Rectal smooth muscle tissue (tissue), 1 donor: ENCODE data around the gene LASP1NB.
"Not testable (repeated sequence)": the region's sequence is repeated elsewhere in the genome, so short reads cannot be mapped to it uniquely, and the experiment has no call there.

Experiments
- H3K27ac ChIP-seq: one replicate; pipeline ENCODE4 v1.7.0; 2013; ENCODE audit warnings: low read depth, low read length, inconsistent platforms
- H3K27me3 ChIP-seq: one replicate; pipeline ENCODE4 v1.7.0; 2013; ENCODE audit warnings: low read length; ENCODE audit not compliant: control insufficient read depth, insufficient read depth
- H3K36me3 ChIP-seq: one replicate; pipeline ENCODE4 v1.7.0; 2013; ENCODE audit warnings: low read length; ENCODE audit not compliant: control insufficient read depth, insufficient read depth
- H3K4me1 ChIP-seq: one replicate; pipeline ENCODE4 v1.7.0; 2013; ENCODE audit warnings: low read length; ENCODE audit not compliant: control insufficient read depth, insufficient read depth
- H3K4me3 ChIP-seq: one replicate; pipeline ENCODE4 v1.7.0; 2013; ENCODE audit warnings: low read length
- H3K9ac ChIP-seq: one replicate; pipeline ENCODE4 v1.7.0; 2013; ENCODE audit warnings: low read length

The LASP1NB gene

GRCh38 chr17:38898812-38899348 is 26.5 kb upstream of the LASP1NB start:
- H3K36me3 ChIP-seq: peaks cover 23% of the 10 kb centered on the region
- no peak overlapping the region for H3K4me3 ChIP-seq
- peak overlapping the region; percentile 6 for H3K27ac ChIP-seq
- no peak overlapping the region for H3K9ac ChIP-seq
- H3K27me3 ChIP-seq: no peaks in the 10 kb centered on the region
- H3K4me1 ChIP-seq: peaks cover 22% of the 10 kb centered on the region

- H3K36me3 ChIP-seq: peaks cover 23% of the 10 kb centered on the region
- H3K4me3 ChIP-seq: no peak overlapping the region
- H3K9ac ChIP-seq: no peak overlapping the region
- H3K4me1 ChIP-seq: peaks cover 22% of the 10 kb centered on the region
- H3K27ac ChIP-seq: no peak overlapping the region
- H3K27me3 ChIP-seq: no peaks in the 10 kb centered on the region
These were observed 26.0 kb upstream of the LASP1NB start for GRCh38 chr17:38899421-38899820.

GRCh38 chr17:38900978-38901656 is 24.3 kb upstream of the LASP1NB start:
- no peaks in the 10 kb centered on the region for H3K27me3 ChIP-seq
- H3K36me3 ChIP-seq: peaks cover 25% of the 10 kb centered on the region
- H3K4me3 ChIP-seq: peak overlapping the region; percentile 11
- H3K4me1 ChIP-seq: peaks cover 22% of the 10 kb centered on the region
- no peak overlapping the region for H3K27ac ChIP-seq
- no peak overlapping the region for H3K9ac ChIP-seq

DNA sequence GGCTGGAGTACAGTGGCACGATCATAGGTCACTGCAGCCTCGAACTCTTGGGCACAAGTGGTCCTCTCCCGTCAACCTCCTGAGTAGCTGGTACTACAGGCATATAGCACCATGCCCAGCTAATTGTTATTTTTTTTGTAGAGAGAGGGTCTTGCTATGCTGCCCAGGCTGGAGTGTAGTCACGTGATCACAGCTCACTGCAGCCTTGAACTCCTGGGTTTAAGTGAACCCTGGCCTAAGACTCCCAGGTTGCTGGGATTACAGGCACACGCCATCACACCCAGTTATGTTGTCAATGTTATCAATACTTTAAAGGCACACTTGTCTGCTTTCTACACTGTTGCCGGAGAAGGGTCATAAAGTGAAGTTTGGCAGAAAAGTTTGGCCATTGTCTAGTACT is 22.0 kb upstream of the LASP1NB start:
- H3K4me1 ChIP-seq: peaks cover 10% of the 10 kb centered on the region
- H3K27ac ChIP-seq: no peak overlapping the region
- H3K36me3 ChIP-seq: peaks cover 15% of the 10 kb centered on the region
- H3K27me3 ChIP-seq: no peaks in the 10 kb centered on the region
- H3K9ac ChIP-seq: no peak overlapping the region
- H3K4me3 ChIP-seq: no peak overlapping the region

GRCh38 chr17:38904892-38905291 is 20.5 kb upstream of the LASP1NB start:
- Histone ChIP-seq H3K9ac (no peak overlapping the region), H3K4me1 (peaks cover 10% of the 10 kb centered on the region), H3K27ac (no peak overlapping the region), H3K36me3 (peaks cover 13% of the 10 kb centered on the region), H3K27me3 (no peaks in the 10 kb centered on the region), H3K4me3 (no peak overlapping the region)

DNA sequence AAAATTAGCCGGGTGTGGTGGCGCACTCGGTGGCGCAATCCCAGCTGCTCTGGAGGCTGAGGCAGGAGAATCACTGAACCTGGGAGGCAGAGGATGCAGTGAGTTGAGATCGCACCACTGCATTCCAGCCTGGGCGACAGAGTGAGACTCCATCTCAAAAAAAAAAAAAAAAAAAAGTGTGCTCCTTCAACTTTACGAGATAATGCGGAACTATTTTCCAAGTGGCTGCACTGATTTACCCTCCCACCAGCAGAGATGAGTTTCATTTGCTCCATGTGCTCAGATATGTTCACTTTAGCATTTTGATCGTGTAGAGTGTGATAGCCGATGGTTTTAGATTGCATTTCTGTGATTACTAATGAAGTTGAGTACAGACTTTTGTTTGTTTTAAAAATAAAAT is 20.0 kb upstream of the LASP1NB start:
- Histone ChIP-seq H3K27me3 (no peaks in the 10 kb centered on the region), H3K4me1 (peaks cover 10% of the 10 kb centered on the region), H3K27ac (no peak overlapping the region), H3K9ac (no peak overlapping the region), H3K4me3 (no peak overlapping the region), H3K36me3 (peaks cover 13% of the 10 kb centered on the region)

- no peaks in the 10 kb centered on the region for H3K27me3 ChIP-seq
- H3K27ac ChIP-seq: no peak overlapping the region
- H3K4me1 ChIP-seq: no peaks in the 10 kb centered on the region
- peaks cover 8% of the 10 kb centered on the region for H3K36me3 ChIP-seq
- no peak overlapping the region for H3K9ac ChIP-seq
- no peak overlapping the region for H3K4me3 ChIP-seq
These were observed 18.8 kb upstream of the LASP1NB start for GRCh38 chr17:38906460-38907228.

DNA sequence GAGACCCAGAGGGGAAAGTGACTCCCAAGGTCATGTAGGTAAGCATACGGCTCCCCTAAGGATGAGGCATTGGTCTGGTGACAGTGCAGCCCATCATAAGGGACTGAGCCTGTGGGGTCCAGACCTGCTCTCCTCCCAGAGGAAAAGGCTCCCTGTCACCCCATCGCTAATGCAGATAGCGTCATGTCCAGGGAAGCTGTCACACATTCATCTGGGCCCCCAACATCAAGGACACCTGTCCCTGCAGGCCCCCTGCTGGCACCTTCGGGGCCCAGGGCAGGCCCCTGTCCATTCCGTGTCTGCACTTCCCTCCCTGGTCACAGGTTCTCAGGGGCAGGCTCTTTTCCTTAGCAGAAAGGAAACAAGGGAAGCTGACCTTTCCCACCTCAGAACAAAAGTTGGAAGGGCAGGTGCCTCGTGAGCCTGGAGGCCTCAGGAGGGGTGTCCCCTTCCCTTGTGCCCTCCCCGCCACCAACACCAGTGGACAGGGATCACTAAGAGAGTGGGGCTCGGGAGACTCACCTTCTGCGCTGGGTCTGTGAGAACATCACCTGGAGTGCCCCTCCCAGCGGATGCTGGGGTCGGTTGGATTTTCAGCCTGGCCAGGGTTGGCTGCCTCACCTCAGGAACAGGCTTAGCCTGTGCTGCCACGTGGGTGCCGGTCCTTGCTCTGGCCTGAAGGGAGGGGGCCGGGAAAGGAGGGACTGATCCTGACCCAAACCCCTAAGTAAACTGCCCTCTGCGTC is 17.3 kb upstream of the LASP1NB start:
- peaks cover 12% of the 10 kb centered on the region for H3K4me1 ChIP-seq

DNA sequence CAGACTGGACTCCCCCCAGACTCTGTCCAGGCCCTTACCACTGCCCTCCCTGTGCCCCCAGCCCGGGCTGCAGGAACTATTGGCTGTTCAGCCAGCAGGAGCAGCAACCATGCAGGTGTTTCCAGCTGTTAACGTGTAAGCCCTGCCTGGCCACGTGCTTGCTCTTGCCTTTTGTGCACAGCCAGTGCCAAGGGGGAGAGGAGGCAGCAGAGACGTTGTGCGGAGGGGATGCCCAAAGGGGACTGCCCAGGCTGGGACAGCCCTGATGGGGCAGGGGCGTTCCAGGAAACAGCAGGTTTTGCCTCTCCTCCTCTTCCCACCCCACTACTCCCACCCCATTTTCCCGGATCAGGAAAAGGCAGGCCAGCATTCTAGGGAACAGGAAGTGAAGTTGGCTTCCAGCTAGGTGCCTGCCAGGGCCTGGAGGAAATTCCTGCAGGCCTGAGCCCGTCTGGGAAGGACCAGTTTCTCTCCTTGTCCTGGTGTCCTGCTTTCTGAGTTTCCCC is 16.7 kb upstream of the LASP1NB start:
- peaks cover 12% of the 10 kb centered on the region for H3K4me1 ChIP-seq
- H3K27ac ChIP-seq: peak overlapping the region; percentile 21
- peaks cover 2% of the 10 kb centered on the region for H3K36me3 ChIP-seq
- H3K4me3 ChIP-seq: no peak overlapping the region
- no peaks in the 10 kb centered on the region for H3K27me3 ChIP-seq
- no peak overlapping the region for H3K9ac ChIP-seq

More for the DNA sequence above, 17.3 kb upstream of the LASP1NB start:
- Histone ChIP-seq H3K4me3 (no peak overlapping the region), H3K27me3 (no peaks in the 10 kb centered on the region), H3K9ac (no peak overlapping the region), H3K27ac (peak overlapping the region; percentile 21), H3K36me3 (peaks cover 5% of the 10 kb centered on the region)

- peaks cover 16% of the 10 kb centered on the region for H3K4me1 ChIP-seq
- no peak overlapping the region for H3K27ac ChIP-seq
- peaks cover 8% of the 10 kb centered on the region for H3K36me3 ChIP-seq
These were observed 15.1 kb upstream of the LASP1NB start for GRCh38 chr17:38910325-38910724.

DNA sequence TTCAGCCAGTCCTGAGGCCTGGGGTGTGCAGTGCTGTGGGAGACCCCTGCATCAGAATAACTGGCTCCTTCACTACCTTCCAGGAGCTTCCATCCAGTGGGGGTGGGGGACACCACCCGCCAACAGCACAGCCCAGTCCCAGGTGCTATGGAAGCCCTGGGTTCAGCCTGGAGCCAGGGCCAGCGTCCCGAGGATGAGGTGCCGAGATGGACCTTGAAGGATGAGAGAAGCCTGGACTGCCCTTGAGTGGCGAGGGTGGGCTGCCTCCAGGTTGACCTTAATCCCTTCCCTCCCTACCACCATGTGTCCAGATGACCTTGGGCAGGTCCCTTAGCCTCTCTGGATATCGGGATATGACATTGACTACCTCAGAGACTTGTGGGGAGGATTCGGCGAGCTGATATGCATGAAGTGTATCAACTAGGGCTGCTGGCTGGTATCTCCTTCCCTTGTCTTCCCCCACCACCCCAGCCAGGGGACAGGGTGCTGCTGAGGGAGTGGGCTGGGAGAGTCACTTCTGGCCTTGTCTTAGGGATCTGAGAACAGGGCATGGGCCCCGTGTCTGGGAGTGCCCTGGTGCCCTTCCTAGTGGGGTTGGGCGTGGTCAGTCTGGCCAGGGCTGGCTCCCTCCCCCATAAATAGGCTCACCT is 14.2 kb upstream of the LASP1NB start:
- Histone ChIP-seq H3K4me1 (peaks cover 16% of the 10 kb centered on the region), H3K27me3 (no peaks in the 10 kb centered on the region), H3K9ac (no peak overlapping the region), H3K36me3 (peaks cover 12% of the 10 kb centered on the region), H3K4me3 (no peak overlapping the region), H3K27ac (no peak overlapping the region)

More at GRCh38 chr17:38910325-38910724, 15.1 kb upstream of the LASP1NB start:
- no peaks in the 10 kb centered on the region for H3K27me3 ChIP-seq
- H3K4me3 ChIP-seq: no peak overlapping the region
- no peak overlapping the region for H3K9ac ChIP-seq

- Histone ChIP-seq H3K36me3 (peaks cover 12% of the 10 kb centered on the region), H3K27ac (peak overlapping the region; percentile 71), H3K4me1 (peaks cover 16% of the 10 kb centered on the region)
- H3K9ac ChIP-seq, H3K4me3 ChIP-seq, H3K27me3 ChIP-seq: not testable (repeated sequence)
These were observed 13.7 kb upstream of the LASP1NB start for GRCh38 chr17:38911731-38912081.
